PC-3 (cell line): ENCODE results near the gene RBPJ. TPM values are rescaled to one million over a fixed set of nuclear protein-coding genes. Genes with fewer than 3 reads are reported as not detected.

Source experiments
- ATAC-seq: fragments of 200-7000 bp; cut with Tn5 transposase; 2 replicates; pipeline ENCODE4 v1.9.1; 2020; ENCODE audit warnings: mild to moderate bottlenecking, moderate library complexity
- BruUV-seq: library from RNA; stranded (reverse); fragments of 400-500 nt; replicated peaks from 2 replicates; lab custom pipeline; 2021; lab: Mats Ljungman, UMichigan
- CTCF ChIA-PET: fragments of 300-600 bp; sonication (Branson Sonifier 250); formaldehyde crosslinking; loops from one replicate; lab custom pipeline; 2022; ENCODE audit warnings: antibody characterized with exemption; lab: Charles Lee
- POLR2A ChIA-PET: fragments of 300-600 bp; sonication (Branson Sonifier 250); formaldehyde crosslinking; loops from one replicate; lab custom pipeline; 2022; ENCODE audit warnings: antibody characterized with exemption; ENCODE audit not compliant: unreplicated experiment; lab: Charles Lee
- DNase-seq: peaks from one replicate; pipeline ENCODE4 v3.0.0-alpha.2; 2015
- H2AFZ ChIP-seq: fragments of 300-600 bp; sonication (generic); 2 replicates; pipeline ENCODE4 v1.6.0; 2016; ENCODE audit warnings: antibody characterized with exemption, low read length
- H3F3A ChIP-seq: fragments of 300-600 bp; sonication (generic); one replicate; pipeline ENCODE4 v1.6.0; 2017; ENCODE audit warnings: antibody characterized with exemption, low read length, control low read depth, mild to moderate bottlenecking; ENCODE audit not compliant: unreplicated experiment
- H3K27ac ChIP-seq: fragments of 300-600 bp; sonication (generic); 2 replicates; pipeline ENCODE4 v1.5.1; 2016; ENCODE audit warnings: mild to moderate bottlenecking, low read length
- H3K27me3 ChIP-seq: fragments of 300-600 bp; sonication (generic); 2 replicates; pipeline ENCODE4 v1.6.1; 2016; ENCODE audit warnings: low read length, mixed read lengths
- H3K36me3 ChIP-seq: fragments of 300-600 bp; sonication (generic); 2 replicates; pipeline ENCODE4 v1.6.1; 2016; ENCODE audit warnings: low read depth, mixed run types, low read length, mixed read lengths
- H3K4me1 ChIP-seq: fragments of 300-600 bp; sonication (generic); 2 replicates; pipeline ENCODE4 v1.5.1; 2016; ENCODE audit warnings: low read length; ENCODE audit not compliant: insufficient read depth
- H3K4me2 ChIP-seq: fragments of 300-600 bp; sonication (generic); 2 replicates; pipeline ENCODE4 v1.6.0; 2016; ENCODE audit warnings: low read length
- H3K4me3 ChIP-seq: fragments of 300-600 bp; sonication (generic); 2 replicates; pipeline ENCODE4 v1.5.1; 2016; ENCODE audit warnings: mild to moderate bottlenecking, low read length, mixed read lengths
- H3K79me2 ChIP-seq: fragments of 300-600 bp; sonication (generic); 2 replicates; pipeline ENCODE4 v1.6.1; 2017; ENCODE audit warnings: low read length, mixed read lengths
- H3K9ac ChIP-seq: fragments of 300-600 bp; sonication (generic); 2 replicates; pipeline ENCODE4 v1.6.0; 2016; ENCODE audit warnings: mild to moderate bottlenecking, low read length
- H3K9me2 ChIP-seq: fragments of 300-600 bp; sonication (generic); replicated peaks from 2 replicates; pipeline ENCODE4 v1.6.1; 2016; ENCODE audit warnings: mixed run types, low read length, mixed read lengths
- H3K9me3 ChIP-seq: fragments of 300-600 bp; sonication (generic); 2 replicates; pipeline ENCODE4 v1.6.1; 2016; ENCODE audit warnings: low read length, mixed read lengths
- H4K20me1 ChIP-seq: fragments of 300-600 bp; sonication (generic); 2 replicates; pipeline ENCODE4 v1.6.1; 2016; ENCODE audit warnings: low read length, mixed read lengths
- CTCF ChIP-seq: fragments of 300-600 bp; sonication (generic); conservative IDR thresholded peaks from 2 replicates; pipeline ENCODE4 v1.5.1; 2017; ENCODE audit warnings: antibody characterized with exemption, low read depth, mild to moderate bottlenecking, low read length
- EZH2 ChIP-seq: fragments of 300-600 bp; sonication (generic); IDR thresholded peaks from one replicate; pipeline ENCODE4 v1.6.1; 2017; ENCODE audit warnings: antibody characterized with exemption, mild to moderate bottlenecking, low read length; ENCODE audit not compliant: unreplicated experiment
- EZH2phosphoT487 ChIP-seq: fragments of 300-600 bp; sonication (generic); IDR thresholded peaks from 2 replicates; pipeline ENCODE4 v1.6.1; 2018; ENCODE audit warnings: mild to moderate bottlenecking, antibody characterized with exemption, low read length, borderline replicate concordance
- intact Hi-C: fragments of 100-400 bp; cut with micrococcal nuclease; formaldehyde crosslinking; loops from 2 replicates; pipeline ENCODE4 v1.9.0; 2023
- total RNA-seq: library from RNA; depleted of rRNA; stranded (reverse); fragments of >200 nt; gene quantifications from 2 replicates; pipeline ENCODE4 v1.2.3, GENCODE V29; 2014

RBPJ gene
- total RNA-seq, 1 experiment from 2014 or later, result 39.1 TPM

- H3K9me2 ChIP-seq, result no peaks in the 10 kb centered on the region
- ATAC-seq, result no peak
- CTCF ChIA-PET, result no interaction called here
These were observed 56.8 kb downstream of the RBPJ start for GRCh38 chr4:26377328-26378311.

GRCh38 chr4:26379837-26380236 lies 59.0 kb downstream of the RBPJ start:
- Histone ChIP-seq H3K4me2 (no peak overlapping the region), H3K9ac (no peak overlapping the region), H3K4me1 (no peaks in the 10 kb centered on the region), H3K4me3 (no peak overlapping the region), H3K27ac (no peak overlapping the region), H3K9me3 (no peaks in the 10 kb centered on the region), H3K27me3 (no peaks in the 10 kb centered on the region), H3K9me2 (no peaks in the 10 kb centered on the region), H3K36me3 (no peaks in the 10 kb centered on the region), H2AFZ (no peak overlapping the region), H4K20me1 (0 out of 2 replicates have a peak, but pooled peaks cover 8% of the 10 kb centered on the region), H3K79me2 (peaks cover 96% of the 10 kb centered on the region), H3F3A (no peaks in the 10 kb centered on the region)
- no peak for DNase-seq
- intact Hi-C loops, result no loop called here
- no peak for ATAC-seq
- ChIA-PET CTCF (interaction anchor here (0.6 kb wide), 1 partner anchor 462 kb away, joined by 3 read pairs; no protein-coding TSS in a partner anchor), POLR2A (no interaction called here)
- BruUV-seq, result no TSS peak
- TF ChIP-seq EZH2phosphoT487 (no peak), EZH2 (no peak), CTCF (no peak)

More at GRCh38 chr4:26377328-26378311, 56.8 kb downstream of the RBPJ start:
- Histone ChIP-seq H3K27me3 (no peaks in the 10 kb centered on the region), H3K79me2 (peaks cover 99% of the 10 kb centered on the region), H3K9ac (no peak overlapping the region), H3K36me3 (no peaks in the 10 kb centered on the region), H3K9me3 (no peaks in the 10 kb centered on the region), H3K27ac (no peak overlapping the region), H3K4me2 (no peak overlapping the region), H3K4me3 (no peak overlapping the region), H3F3A (no peaks in the 10 kb centered on the region), H4K20me1 (peaks cover 17% of the 10 kb centered on the region; the same call in 1 of the 2 replicates), H3K4me1 (peaks cover 9% of the 10 kb centered on the region), H2AFZ (no peak overlapping the region)
- BruUV-seq, result no TSS peak
- TF ChIP-seq CTCF, result no peak
- TF ChIP-seq EZH2, result no peak
- TF ChIP-seq EZH2phosphoT487, result no peak
- intact Hi-C loops, result no loop called here
- DNase-seq, result no peak
- POLR2A ChIA-PET, result no interaction called here

GRCh38 chr4:26380740-26381139 lies 59.9 kb downstream of the RBPJ start:
- no peaks in the 10 kb centered on the region for H3F3A ChIP-seq
- BruUV-seq, result no TSS peak
- H3K27ac ChIP-seq, result no peak overlapping the region
- no peak overlapping the region for H3K9ac ChIP-seq
- no peak overlapping the region for H3K4me2 ChIP-seq
- no peaks in the 10 kb centered on the region for H3K36me3 ChIP-seq
- H3K9me2 ChIP-seq, result no peaks in the 10 kb centered on the region
- no peaks in the 10 kb centered on the region for H3K4me1 ChIP-seq
- intact Hi-C loops, result no loop called here
- H4K20me1 ChIP-seq, result 0 out of 2 replicates have a peak, but pooled peaks cover 8% of the 10 kb centered on the region
- CTCF ChIA-PET, result interaction anchor here (0.7 kb wide), 1 partner anchor 34 kb away, joined by 5 read pairs; no protein-coding TSS in a partner anchor
- no peaks in the 10 kb centered on the region for H3K9me3 ChIP-seq
- H3K27me3 ChIP-seq, result no peaks in the 10 kb centered on the region
- no peak overlapping the region for H2AFZ ChIP-seq
- no peak for DNase-seq
- H3K79me2 ChIP-seq, result peaks cover 87% of the 10 kb centered on the region
- no peak for ATAC-seq
- POLR2A ChIA-PET, result no interaction called here
- TF ChIP-seq EZH2phosphoT487 (no peak), CTCF (no peak), EZH2 (no peak)
- no peak overlapping the region for H3K4me3 ChIP-seq
